ENCODE measurements around the gene RASGRF2.
A peak's percentile ranks its signal among the peaks of the same experiment; 100 is the strongest.

RASGRF2 gene

GRCh38 chr5:81191726-81192372 is 231.7 kb downstream of the RASGRF2 start:
- DNase-seq (ENCODE audit: insufficient read length, low spot score) (no peak), FAIRE-seq (no peak)

- DNase-seq (ENCODE audit: insufficient read length, low spot score) (no peak), FAIRE-seq (no peak)
Observed at GRCh38 chr5:81192373-81192750, 232.2 kb downstream of the RASGRF2 start.

GRCh38 chr5:81194633-81195334 is 234.6 kb downstream of the RASGRF2 start:
- DNase-seq (ENCODE audit: insufficient read length, low spot score) = peak; percentile 92
- FAIRE-seq = no peak

DNA sequence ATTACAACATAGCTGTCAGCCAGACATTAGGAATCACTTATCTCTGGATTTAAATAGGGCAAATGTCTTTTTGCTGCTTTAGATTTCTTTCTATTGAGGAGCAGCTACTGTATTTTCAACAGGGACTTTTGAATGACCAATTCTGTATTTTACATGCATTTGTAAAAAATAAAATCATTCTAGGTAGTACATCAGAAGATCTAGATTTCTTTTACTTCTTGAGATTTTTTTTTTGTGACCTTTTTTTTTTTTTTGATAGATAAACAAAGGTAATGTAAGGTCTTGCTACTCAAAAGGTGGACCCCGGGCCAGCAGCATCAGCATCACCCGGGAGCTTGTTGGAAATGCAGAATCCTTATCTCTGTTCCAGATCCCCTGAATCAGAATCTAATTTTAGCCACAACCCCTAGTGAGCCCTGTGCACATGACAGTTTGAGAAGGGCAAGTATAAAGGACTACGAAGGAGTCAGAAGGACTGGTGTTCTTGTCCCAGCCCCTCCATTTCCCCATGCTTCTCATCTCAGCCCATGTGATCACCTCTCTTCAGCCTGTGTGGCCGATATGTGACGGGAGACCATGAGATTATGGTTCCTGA is 235.3 kb downstream of the RASGRF2 start:
- DNase-seq (ENCODE audit: insufficient read length, low spot score) (no peak), FAIRE-seq (no peak)

DNA sequence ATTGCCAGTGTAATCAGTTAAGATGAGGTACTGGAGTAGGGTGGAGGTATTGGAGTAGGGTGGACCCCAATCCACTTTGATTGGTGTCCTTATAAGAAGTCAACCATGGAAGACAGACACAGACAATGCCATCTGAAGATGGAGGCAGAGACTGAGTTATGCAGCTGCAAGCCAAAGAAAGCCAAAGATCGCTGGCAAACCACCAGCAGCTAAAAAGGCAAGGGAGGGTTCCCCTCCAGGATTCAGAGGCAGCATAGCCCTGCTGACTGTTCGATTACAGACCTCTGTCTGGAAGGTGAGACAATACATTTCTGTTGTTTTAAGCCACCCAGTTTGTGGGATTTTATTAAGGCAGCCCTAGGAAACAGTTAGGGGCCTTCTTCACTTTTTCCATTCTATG is 242.5 kb downstream of the RASGRF2 start:
- DNase-seq (ENCODE audit: insufficient read length, low spot score) (no peak), FAIRE-seq (no peak)

GRCh38 chr5:81203729-81204128 is 243.6 kb downstream of the RASGRF2 start:
- DNase-seq (ENCODE audit: insufficient read length, low spot score) (no peak), FAIRE-seq (no peak)

DNA sequence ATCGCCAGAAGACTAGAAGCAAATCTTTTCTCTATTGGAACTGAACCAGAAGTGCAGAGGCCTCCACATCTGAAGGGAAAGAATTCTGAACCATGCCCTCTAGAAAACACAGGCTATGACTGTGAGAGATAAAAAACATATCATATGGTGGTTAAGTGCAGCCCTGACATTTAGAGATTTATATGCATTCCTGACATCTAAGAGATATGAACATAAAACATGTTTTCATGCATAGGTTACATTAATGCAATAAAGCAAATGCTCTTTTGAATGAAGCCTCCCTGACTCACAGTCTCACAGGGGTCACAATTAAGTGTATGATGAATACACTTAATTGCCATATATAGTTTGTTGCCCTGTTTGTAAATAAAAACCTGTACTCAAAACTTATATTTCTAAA is 244.0 kb downstream of the RASGRF2 start:
- FAIRE-seq (no peak), DNase-seq (ENCODE audit: insufficient read length, low spot score) (no peak)

DNA sequence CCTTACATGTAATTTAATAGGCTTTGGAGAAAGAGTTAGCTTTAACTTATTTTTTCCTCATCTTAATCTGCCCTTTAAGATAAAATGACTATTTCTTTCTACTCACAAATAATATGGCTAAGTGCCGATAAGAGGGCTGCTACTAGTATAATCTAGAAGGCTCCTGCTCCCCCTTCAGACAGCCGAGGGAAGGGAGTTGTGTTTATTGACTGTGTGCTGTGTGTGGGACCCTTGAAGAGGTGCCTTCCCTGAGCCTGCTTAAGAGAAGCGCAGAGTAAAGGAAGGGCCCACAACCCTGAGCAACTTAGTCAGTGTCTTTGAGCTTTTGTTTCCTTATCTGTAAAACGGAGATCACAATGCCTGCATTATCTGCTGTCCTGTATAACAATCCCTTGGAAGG is 244.9 kb downstream of the RASGRF2 start:
- no peak for DNase-seq (ENCODE audit: insufficient read length, low spot score)

DNA sequence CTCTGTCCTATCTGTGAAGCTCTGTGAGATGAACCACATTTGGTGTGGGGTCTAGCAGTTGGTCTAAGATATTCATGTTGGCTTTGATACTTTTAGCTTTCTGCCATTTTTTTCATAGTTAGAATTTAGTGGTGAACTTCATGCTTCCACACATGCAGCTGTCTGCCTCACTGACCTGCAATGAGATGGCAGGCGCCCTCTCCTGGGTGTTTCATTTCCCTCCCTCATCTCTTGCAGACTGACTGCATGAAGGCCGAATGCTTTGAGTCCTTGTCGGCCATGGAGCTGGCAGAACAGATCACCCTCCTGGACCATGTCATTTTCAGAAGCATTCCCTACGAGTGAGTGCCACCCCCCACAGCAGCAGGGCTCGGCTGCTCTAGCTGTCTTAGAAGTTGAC is 246.8 kb downstream of the RASGRF2 start:
- FAIRE-seq = no peak

More for the DNA sequence above, 244.9 kb downstream of the RASGRF2 start:
- FAIRE-seq = no peak

GRCh38 chr5:81208904-81209303 is 248.7 kb downstream of the RASGRF2 start:
- FAIRE-seq (no peak), DNase-seq (ENCODE audit: insufficient read length, low spot score) (no peak)

More for the DNA sequence above, 246.8 kb downstream of the RASGRF2 start:
- peak; percentile 28 for DNase-seq (ENCODE audit: insufficient read length, low spot score)

DNA sequence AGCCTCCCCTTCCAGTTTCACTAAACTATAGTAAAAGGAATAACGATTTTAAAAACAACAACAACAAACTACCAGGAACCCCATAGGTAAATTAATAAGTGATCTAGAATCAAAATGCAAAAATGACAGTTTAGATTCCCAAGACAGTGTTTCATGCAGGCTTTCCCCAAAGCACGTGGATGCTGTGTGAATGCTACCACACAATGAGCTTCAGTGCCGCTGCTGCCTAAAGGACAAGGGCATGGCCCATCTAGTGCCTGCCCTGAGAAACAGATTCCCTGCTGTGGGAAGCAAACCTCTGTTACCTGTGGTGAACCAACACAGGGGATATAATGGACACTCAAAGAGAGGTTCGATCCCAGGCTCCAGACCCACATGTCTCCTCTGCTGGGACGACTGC is 249.2 kb downstream of the RASGRF2 start:
- no peak for FAIRE-seq
- DNase-seq (ENCODE audit: insufficient read length, low spot score) = no peak

GRCh38 chr5:81209869-81210493 is 249.8 kb downstream of the RASGRF2 start:
- no peak for DNase-seq (ENCODE audit: insufficient read length, low spot score)
- FAIRE-seq = no peak

- no peak for FAIRE-seq
Observed at GRCh38 chr5:81212211-81212751, 252.1 kb downstream of the RASGRF2 start.

GRCh38 chr5:81213070-81213469 is 252.9 kb downstream of the RASGRF2 start:
- DNase-seq (ENCODE audit: insufficient read length, low spot score) (no peak), FAIRE-seq (no peak)

More at GRCh38 chr5:81212211-81212751, 252.1 kb downstream of the RASGRF2 start:
- no peak for DNase-seq (ENCODE audit: insufficient read length, low spot score)

- FAIRE-seq = no peak
Observed at GRCh38 chr5:81214848-81215247, 254.7 kb downstream of the RASGRF2 start.

DNA sequence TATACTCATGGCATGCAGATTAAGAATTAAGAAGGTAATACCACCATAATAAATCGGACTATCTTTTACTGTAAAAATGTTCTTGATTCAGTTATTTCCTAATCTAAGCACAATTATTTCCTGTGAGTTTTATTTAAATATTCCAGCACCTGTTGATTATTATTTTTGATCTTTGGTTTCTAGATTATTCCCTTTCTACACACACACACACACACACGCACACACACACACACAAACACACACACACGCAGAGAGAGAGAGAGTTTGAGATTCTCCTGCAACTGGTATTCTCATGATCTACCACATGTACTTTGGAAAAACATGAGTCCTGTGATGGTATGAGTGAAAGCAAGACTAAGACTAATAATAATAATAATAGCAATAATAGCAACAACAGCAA is 256.0 kb downstream of the RASGRF2 start:
- FAIRE-seq (no peak), DNase-seq (ENCODE audit: insufficient read length, low spot score) (no peak)

More at GRCh38 chr5:81214848-81215247, 254.7 kb downstream of the RASGRF2 start:
- DNase-seq (ENCODE audit: insufficient read length, low spot score) = no peak

- DNase-seq (ENCODE audit: insufficient read length, low spot score) = no peak
- no peak for FAIRE-seq
Observed at GRCh38 chr5:81219389-81219788, 259.2 kb downstream of the RASGRF2 start.

- DNase-seq (ENCODE audit: insufficient read length, low spot score) (no peak), FAIRE-seq (no peak)
Observed at GRCh38 chr5:81222285-81222684, 262.1 kb downstream of the RASGRF2 start.

DNA sequence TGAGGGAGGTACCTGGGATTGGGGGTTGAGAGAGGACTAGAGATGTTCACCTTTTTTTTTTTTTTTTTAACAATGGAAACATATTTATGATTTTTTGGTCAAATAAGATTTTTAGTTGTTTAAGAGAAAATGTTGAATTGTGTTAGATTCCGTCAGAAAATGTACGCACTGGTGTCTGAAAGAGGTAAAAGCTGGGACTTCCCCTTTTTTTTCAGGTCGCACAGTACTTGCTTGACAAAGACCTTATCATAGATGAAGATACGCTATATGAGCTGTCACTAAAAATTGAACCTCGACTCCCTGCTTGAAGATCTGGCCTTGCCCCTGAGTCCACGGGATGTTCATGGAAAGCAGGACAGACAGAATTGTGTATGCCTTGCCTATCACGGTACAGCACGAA is 265.3 kb downstream of the RASGRF2 start:
- DNase-seq (ENCODE audit: insufficient read length, low spot score) (no peak), FAIRE-seq (no peak)

DNA sequence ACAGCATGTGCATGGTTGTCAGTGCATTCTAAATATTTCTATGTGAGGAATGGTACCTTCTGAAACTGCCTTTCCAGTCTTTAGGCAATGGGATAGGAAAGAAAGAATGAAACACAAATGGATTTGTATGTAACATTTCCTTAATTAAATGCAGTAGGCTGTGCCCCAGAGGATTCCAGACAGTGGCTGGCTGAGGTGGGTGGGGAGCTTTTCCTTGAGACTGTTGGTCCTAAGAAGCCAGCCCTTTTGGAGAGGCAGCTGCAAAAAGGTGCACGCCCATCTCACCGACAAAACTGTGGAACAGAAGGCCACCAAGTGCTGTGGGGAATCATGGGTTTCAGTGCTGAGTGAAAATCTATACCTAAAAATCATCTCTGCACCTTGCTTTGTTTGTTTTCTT is 266.1 kb downstream of the RASGRF2 start:
- no peak for DNase-seq (ENCODE audit: insufficient read length, low spot score)
- no peak for FAIRE-seq

GRCh38 chr5:81226949-81227348 is 266.8 kb downstream of the RASGRF2 start:
- FAIRE-seq = no peak
- DNase-seq (ENCODE audit: insufficient read length, low spot score) = no peak

Data from HTR-8/SVneo (cell line).